ENCODE measurements around the gene XYLT1. TPM values are rescaled to one million over a fixed set of nuclear protein-coding genes. Genes with fewer than 3 reads are reported as not detected.

The XYLT1 gene
- total and polyA plus RNA-seq, 2 of the 4 experiments (the other 2 are of a cell fraction): 9.0 to 12.7 TPM

- Histone ChIP-seq H2BK20ac (ENCODE audit: low read depth, low read length) (no peak overlapping the region), H3K18ac (ENCODE audit: low read depth, low read length) (no peak overlapping the region), H4K8ac (ENCODE audit: low read depth in 2 of 2, low read length in 2 of 2) (no peak overlapping the region), H2AK5ac (ENCODE audit: low read depth, low read length) (no peak overlapping the region), H3K9ac (ENCODE audit: low read depth, low read length) (no peak overlapping the region), H3K4me1 (ENCODE audit: control insufficient read depth, insufficient read depth, low read length) (no peaks in the 10 kb centered on the region), H3K27me3 (ENCODE audit: control insufficient read depth, insufficient read depth, low read length) (no peaks in the 10 kb centered on the region), H3K79me1 (ENCODE audit: low read depth in 1 of 2, low read length in 2 of 2) (peaks cover 5 to 18% of the 10 kb centered on the region in 2 experiments; a peak in 2 of 4 replicates), H4K91ac (ENCODE audit: insufficient read depth, low read depth, low read length) (no peak overlapping the region), H2BK15ac (ENCODE audit: low read depth, low read length) (no peak overlapping the region), H2AFZ (replicated peaks; ENCODE audit: low read length, poor library complexity) (no peak overlapping the region), H3K14ac (replicated peaks; ENCODE audit: low read depth, low read length) (no peak overlapping the region), H3K23ac (ENCODE audit: low read depth, low read length) (no peak overlapping the region), H3K9me3 (ENCODE audit: control insufficient read depth, insufficient read depth, low read length) (no peaks in the 10 kb centered on the region), H3K4me2 (ENCODE audit: low read depth, low read length) (no peak overlapping the region), H3K56ac (ENCODE audit: extremely low read depth, insufficient read depth, low read length) (no peak overlapping the region), H3K4me3 (ENCODE audit: insufficient read depth, low read depth, low read length) (no peak overlapping the region), H3K9me1 (ENCODE audit: insufficient read depth, low read length) (peaks cover 3% of the 10 kb centered on the region; the same call in 1 of the 2 replicates), H2BK5ac (ENCODE audit: low read depth, low read length, poor library complexity, severe bottlenecking) (no peak overlapping the region), H3K4ac (ENCODE audit: low read depth, low read length) (no peak overlapping the region), H4K20me1 (ENCODE audit: insufficient read depth, low read length) (peaks cover 7% of the 10 kb centered on the region), H3K36me3 (ENCODE audit: control insufficient read depth, insufficient read depth, low read length) (no peaks in the 10 kb centered on the region), H4K5ac (ENCODE audit: low read depth, low read length) (no peak overlapping the region), H3K27ac (ENCODE audit: insufficient read depth, low read length) (no peak overlapping the region), H2BK120ac (ENCODE audit: low read depth, low read length) (no peak overlapping the region), H2AK9ac (replicated peaks; ENCODE audit: low read depth, low read length, poor library complexity) (no peak overlapping the region)
- DNase-seq: no peak
- intact Hi-C loops (cut with micrococcal nuclease) (no loop called here), in situ Hi-C loops (cut with MboI; ENCODE audit: low sequenced_read_pairs) (no loop called here), dilution Hi-C loops (cut with HindIII; ENCODE audit: low sequenced_read_pairs, unreplicated experiment) (no loop called here)
- TF ChIP-seq CEBPB (IDR thresholded peaks at IDR 0.05; ENCODE audit: low read depth, low read length) (no peak), FOS (IDR thresholded peaks at IDR 0.05; ENCODE audit: low read depth, low read length) (no peak), NFE2L2 (IDR thresholded peaks at IDR 0.05; ENCODE audit: low read depth, low read length) (no peak), BHLHE40 (IDR thresholded peaks at IDR 0.05; ENCODE audit: low read depth, low read length) (no peak), MXI1 (IDR thresholded peaks at IDR 0.05; ENCODE audit: borderline replicate concordance, low read depth, low read length) (no peak), ELK1 (IDR thresholded peaks at IDR 0.05; ENCODE audit: borderline replicate concordance, low read depth, low read length) (no peak), USF2 (IDR thresholded peaks at IDR 0.05; ENCODE audit: low read depth, low read length) (no peak), RCOR1 (IDR thresholded peaks at IDR 0.05; ENCODE audit: insufficient replicate concordance, low read length) (no peak), RFX5 (IDR thresholded peaks at IDR 0.05; ENCODE audit: low read depth, low read length) (no peak), POLR2A (IDR thresholded peaks at IDR 0.05; ENCODE audit: low read depth, low read length) (no peak), MAZ (IDR thresholded peaks at IDR 0.05; ENCODE audit: borderline replicate concordance, low read depth, low read length) (no peak), CHD1 (IDR thresholded peaks at IDR 0.05; ENCODE audit: low read depth, low read length) (no peak), MAFK (IDR thresholded peaks at IDR 0.05; ENCODE audit: low read depth, low read length) (no peak), RAD21 (IDR thresholded peaks at IDR 0.05; ENCODE audit: low read length) (no peak), SMC3 (IDR thresholded peaks at IDR 0.05; ENCODE audit: low read depth, low read length) (no peak)
- TF ChIP-seq, protein P1, sequence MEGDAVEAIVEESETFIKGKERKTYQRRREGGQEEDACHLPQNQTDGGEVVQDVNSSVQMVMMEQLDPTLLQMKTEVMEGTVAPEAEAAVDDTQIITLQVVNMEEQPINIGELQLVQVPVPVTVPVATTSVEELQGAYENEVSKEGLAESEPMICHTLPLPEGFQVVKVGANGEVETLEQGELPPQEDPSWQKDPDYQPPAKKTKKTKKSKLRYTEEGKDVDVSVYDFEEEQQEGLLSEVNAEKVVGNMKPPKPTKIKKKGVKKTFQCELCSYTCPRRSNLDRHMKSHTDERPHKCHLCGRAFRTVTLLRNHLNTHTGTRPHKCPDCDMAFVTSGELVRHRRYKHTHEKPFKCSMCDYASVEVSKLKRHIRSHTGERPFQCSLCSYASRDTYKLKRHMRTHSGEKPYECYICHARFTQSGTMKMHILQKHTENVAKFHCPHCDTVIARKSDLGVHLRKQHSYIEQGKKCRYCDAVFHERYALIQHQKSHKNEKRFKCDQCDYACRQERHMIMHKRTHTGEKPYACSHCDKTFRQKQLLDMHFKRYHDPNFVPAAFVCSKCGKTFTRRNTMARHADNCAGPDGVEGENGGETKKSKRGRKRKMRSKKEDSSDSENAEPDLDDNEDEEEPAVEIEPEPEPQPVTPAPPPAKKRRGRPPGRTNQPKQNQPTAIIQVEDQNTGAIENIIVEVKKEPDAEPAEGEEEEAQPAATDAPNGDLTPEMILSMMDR (conservative IDR thresholded peaks at IDR 0.05; ENCODE audit: low read depth, low read length): no peak
- POLR2A ChIA-PET (ENCODE audit: unreplicated experiment): no interaction called here
- BruUV-seq (replicated peaks): no TSS peak
- ATAC-seq (ENCODE audit: low read depth): no peak
- 80% methylated on average over 1 of the region's 4 CpGs; no CpG with 5 or more reads in 1 of the 2 experiments for WGBS, 2 experiments (ENCODE audit: extremely low coverage in 2 of 2, insufficient read length in 1 of 2)
- CTCF ChIA-PET: interaction anchor here (0.6 kb wide), 1 partner anchor 112 kb away, joined by 3 read pairs; no protein-coding TSS in a partner anchor
Measured at GRCh38 chr16:17289050-17289449, 181.7 kb downstream of the XYLT1 start.
